HG03064 (cell line): ENCODE measurements around the gene OR52N1.

Experiments
- ATAC-seq: cut with Tn5 transposase; IDR thresholded peaks from one replicate; pipeline ENCODE4 v1.9.1; 2021; ENCODE audit warnings: low read depth; ENCODE audit not compliant: unreplicated experiment

Gene OR52N1

DNA sequence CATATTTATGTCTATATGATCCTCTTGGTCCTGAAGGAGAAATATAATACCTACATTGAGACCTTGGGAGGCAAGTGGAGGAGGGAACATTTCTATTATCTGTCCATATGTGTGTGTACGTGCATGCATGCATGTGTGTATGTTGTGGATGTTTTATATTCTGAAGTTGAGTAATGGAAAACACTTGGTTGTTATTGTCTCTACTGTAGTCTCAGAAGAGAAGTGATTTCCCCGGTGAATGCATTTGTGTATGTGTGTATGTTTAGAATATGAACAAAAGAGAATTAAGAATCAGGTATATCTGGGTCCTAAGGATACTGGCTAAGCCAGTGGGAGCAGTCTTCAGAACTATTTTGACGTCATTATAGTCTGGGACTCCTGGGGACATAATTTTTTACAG is at the start of gene OR52N1:
Gene OR52N1 (minus strand): TSS at position 101 of the 400 bp plus-strand sequence. CDS start 2,449 bp downstream, outside the sequence.
- ATAC-seq, result no peak

DNA sequence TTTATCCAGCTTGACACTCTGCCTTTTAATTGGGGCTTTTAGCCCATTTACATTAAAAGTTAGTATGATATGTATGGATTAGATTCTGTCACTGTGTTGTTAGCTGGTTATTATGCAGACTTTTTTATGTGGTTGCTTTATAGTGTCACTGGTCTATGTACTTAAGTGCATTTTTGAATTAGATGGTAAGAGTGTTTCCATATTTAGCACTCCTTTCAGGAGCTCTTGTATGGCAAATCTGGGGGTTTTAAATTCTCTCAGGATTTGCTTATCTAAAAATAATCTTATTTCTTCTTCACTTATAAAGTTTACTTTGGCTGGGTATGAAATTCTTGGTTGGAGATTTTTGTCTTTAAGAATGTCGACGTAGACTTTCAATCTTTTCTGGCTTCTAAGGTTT is 46.6 kb upstream of the OR52N1 start:
- ATAC-seq, result no peak

DNA sequence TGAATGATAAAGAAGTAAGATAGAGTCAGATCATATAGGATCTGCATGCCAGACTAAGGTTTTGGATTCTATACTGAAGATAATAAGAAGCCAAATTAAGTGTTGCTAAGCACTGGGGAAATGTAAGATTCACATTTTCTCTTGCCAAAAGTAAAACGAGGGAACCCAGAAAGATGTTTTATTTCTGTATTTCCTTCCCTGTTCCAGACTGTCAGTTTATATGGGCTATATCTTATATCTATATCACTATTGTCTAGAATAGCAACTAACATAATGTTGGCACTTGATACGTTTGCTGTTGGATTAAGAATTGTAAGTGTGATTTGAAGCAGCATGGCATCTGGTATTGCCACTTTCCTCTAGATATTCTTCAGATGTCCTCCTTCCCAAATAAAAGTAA is 42.4 kb upstream of the OR52N1 start:
- ATAC-seq, result no peak

DNA sequence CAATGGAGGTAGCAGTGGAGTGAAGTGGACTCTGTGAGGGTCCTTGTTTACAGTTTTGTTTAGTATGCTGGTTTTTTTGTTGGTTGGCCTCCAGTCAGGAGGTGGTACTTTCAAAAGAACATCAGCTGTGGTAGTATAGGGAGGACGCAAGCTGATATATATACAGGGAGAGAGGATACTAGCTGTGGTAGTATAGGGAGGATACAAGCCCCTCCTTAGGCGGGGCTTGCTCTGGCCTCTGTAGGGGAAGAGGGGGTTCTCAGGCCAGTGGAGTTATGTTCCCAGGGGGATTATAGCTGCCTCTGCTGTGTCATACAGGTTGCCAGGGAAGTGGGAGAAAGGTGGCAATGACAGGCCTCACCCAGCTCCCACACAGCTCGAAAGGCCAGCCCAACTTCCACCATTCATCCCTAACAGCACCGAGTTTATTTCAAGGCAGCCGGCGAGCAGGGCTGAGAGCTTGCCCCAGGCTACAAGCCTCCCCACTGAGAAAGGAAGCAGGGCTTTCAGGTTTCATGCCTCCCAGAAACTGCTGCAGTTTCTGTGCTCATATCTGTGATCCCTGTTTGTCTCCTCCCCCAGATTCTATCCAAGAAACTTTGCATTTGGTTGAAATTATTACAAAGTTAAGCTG is 40.2 kb upstream of the OR52N1 start:
- ATAC-seq, result no peak

DNA sequence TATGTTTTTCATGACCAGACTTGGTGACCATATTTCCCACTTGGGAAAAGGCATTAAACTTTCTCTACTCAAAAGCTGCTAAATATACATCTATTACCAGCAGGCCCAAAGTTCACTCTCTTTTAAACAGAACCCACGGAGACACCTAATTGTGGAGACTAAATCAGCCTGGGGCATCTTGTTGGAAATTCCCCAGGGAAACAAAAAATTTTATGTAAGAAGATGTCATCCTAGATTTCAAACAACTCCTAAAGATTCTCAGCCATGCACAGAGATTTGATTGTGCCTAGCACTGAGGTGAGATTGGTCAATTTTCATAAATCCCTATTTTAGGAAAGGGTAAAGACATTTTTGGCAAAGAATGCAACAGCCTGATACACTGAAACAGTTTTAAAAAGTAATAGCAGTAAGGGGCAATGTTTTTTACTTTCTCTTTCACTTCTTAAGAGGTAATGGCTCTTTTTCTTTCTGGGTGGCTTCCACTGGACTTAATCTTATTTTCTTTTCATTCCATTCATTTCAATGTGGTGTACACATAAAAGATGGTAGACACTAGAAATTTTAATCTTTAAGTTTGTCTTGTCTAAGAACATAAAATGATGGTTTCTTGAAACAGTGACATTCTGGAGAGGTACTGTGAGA is 27.3 kb upstream of the OR52N1 start:
- ATAC-seq, result peak; percentile 60

DNA sequence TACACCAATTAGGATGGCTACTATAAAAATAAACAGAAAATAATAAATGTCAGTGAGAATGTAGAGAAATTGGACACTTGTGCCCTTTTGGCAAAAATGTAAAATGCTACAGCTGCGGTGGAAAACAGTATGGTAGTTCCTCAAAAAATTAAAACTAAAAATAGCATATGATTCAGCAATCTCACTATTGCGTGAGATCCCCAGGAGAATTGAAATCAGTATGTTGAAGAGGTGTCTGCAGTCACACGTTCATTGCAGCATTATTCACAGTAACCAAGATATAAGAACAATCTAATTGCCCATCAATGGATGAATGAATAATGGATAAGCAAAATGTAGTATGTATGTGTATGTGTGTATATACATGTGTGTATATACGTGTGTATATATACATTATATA is 24.5 kb upstream of the OR52N1 start:
- ATAC-seq, result no peak

DNA sequence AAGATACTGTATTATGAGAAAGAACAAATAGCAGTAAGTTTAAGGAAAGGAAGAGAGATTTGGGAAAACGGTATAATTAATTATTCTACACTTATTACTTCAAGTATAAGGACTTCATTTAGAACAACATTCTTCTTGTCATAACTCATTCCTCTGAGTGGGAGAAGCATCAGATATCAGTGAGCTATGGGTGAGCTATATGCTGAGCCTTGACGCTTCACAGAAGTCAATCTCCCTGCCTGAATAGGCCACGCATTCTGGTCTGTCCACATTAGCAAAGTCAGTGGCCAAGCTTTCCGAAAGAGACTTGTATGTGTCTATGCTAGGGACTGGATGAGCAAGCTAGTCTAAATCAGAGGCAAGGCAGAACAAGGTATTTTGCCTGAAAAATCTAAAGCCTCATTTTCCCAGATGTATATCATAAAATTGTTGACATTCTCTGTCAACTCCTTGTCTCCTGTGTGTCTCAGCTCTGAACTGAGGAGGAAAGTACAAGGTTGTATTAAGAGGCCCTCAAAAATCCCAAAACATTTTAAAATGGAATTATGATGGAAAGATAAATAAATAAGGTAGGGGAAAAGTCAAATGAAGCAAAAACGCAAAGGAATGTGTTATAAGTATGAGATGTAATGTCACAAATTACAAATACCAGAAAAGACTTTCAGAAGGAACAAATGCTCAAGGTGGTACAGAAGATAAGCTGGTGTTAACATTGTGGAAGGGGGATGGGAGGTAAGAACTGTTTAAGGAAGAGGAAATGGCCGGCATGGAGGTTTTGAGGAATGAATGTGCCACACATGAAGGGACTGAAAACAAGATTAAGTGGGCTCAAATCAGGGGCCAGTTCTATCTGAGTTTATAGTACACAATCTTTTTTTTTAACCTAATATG is 19.1 kb upstream of the OR52N1 start:
- no peak for ATAC-seq

DNA sequence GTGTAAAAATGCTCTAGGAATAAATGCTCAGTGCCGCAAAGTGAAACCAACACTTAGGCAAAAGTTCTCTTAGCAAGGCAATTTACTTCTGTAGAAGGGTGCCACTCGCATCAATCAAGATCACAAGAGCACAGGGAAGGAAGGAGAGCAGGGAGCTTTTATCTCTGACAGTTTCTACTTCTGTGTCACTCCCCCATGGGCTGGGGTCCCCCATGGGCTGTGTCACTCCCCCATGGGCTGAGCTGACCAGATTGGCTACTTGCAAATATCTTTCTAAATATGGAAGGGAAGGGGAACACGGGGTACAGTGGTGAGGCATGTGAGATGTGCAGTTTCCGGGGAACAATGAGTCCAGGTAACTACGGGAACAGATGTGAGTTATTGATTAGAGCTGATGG is 18.1 kb upstream of the OR52N1 start:
- ATAC-seq, result peak; percentile 34

DNA sequence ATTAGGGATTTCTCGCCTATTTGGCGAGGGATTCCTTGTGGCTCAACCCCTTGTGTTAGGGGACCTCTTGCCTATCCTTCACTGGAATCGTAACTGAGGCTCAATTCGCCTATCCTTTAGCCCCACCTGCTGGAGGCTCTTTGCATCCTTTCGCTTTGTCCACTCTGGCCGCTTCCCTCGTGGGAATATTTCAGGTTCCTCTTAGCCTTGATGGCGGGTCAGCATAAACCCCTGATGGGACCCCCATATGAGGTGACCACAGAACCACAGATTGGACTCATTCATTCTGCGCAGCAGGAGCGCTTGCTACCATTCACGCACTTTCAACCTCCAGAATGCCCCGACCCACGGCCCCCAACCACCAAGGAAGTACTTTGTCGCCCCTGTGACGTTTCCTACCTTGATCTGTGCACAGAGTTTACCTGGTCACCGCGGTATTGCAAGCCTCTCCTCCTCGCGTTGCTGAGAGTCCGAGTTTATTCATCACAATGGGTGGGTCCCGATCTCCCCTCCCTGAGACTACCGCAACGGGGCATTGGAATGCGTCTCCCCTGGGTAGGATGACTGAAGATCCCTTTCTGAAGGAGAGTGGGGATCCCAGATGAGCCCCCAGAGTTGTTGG is 17.5 kb upstream of the OR52N1 start, which contains the start of gene OR52N2:
Gene OR52N2 (plus strand): TSS at position 425 of the 622 bp plus-strand sequence. CDS start 11,412 bp downstream, outside the sequence.
- peak; percentile 92 for ATAC-seq

DNA sequence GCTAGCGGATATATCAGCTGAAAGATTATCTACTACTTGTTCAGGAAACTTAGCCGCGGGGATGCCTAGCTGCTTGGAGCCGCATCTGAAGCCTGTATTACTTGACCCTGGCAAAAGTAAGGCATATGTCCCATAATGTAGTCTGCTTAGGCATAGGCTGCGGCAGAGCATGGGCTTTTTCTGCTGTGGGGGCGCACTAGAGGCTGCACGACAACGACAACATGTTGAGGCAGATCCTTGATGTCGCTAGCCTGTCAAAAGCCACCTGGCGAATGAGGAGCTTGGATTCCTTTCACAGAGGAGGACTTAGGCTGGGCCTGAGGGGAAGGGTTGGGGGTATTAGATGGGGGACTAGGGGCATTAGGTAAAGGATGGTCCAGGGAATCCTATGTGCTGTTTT is 16.5 kb upstream of the OR52N1 start:
- ATAC-seq, result no peak

DNA sequence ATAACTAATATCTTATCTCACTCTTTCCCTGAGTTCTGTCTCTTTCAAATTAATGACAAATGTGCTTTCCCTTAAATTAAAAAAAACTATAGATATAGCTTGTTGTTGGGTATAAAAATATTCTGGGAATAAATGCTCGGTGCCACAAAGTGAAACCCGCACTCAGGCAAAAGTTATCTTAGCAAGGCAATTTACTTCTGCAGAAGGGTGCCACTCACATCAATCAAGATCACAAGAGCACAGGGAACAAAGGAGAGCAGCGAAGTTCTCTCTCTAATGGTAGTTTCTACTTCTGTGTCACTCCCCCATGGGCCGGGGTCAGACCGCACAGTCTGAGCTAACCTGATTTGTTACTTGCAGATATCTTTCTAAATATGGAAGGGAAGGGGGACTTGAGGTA is 12.9 kb upstream of the OR52N1 start:
- ATAC-seq, result no peak

DNA sequence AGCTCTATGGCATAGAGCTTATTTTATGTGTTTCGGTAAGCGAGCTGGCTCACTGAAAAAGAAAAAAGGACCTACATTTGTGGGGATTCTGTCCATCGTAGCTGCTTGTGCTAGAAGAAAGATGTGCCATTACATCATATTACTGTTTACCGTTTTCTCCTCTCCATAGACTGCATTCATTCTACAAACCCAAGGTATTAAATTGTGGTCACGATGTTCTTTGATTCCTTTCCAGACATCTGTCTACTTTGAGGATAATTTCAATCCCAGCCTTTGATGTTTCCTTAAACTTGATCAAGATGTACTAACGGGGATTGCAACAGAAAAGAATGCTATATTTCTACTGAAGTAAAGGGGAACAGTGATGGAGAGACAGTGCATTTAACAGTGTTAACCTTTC is 5.5 kb upstream of the OR52N1 start:
- ATAC-seq, result no peak

DNA sequence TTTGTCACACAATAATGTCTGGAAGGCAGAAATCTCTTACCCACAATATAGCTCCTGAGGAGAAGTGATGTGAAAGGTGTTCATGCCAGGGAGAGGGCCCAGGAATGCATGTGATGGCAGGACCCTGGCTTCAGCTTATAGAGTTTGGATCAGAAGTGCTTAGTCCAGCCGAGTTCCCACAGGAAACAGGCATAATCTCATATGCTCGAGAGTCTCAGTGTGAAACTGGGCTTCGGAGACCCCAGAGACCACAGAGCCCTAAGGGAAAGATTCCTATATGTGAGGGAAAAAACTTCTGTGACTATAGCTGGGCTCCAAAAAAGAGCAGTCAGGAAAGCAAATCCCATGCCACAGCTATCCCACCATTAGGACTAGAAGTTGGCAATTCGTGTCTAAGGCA is 7.8 kb downstream of the OR52N1 start, which contains the start of gene OR52N5:
Gene OR52N5 (minus strand): TSS at position 101 of the 400 bp plus-strand sequence. CDS start 4,721 bp downstream, outside the sequence.
- no peak for ATAC-seq

DNA sequence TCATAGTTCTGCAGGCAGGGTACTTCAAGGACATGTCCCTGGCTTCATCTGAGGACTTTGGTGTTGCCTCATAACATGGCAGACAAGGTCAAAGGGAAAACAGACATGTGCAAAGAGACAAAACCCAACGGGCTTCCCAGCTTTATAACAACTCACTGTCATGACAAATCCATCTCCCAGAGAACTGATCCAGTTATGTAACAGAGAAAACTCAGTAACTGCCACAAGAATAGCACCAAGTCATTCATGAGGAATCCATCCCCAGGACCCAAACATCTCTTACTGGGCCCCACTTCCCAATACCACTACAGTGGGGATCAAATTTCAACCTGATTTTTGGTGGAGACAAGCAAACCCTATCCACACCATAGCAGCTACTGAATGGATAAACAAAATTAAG is 24.0 kb downstream of the OR52N1 start:
- no peak for ATAC-seq

DNA sequence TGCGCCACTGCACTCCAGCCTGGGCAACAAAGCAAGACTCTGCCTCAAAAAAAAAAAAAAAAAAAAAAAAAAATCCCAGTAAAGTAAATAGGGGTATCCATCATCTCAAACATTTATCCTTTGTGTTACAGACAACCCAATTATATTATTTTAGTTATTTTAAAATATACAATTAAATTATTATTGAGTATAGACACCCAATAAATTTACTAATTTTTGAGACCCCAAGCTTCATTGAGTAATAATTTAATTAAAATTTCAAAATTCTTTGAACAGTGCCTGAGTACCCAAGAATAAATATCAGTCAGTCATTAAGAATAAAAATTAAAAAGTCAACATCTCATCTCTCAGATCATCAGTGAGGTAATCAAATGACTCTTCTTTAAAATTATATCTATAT is 37.1 kb downstream of the OR52N1 start, which contains the start of gene OR52N4:
Gene OR52N4 (plus strand): TSS at position 301 of the 400 bp plus-strand sequence. CDS start 498 bp downstream, outside the sequence.
- ATAC-seq, result no peak

DNA sequence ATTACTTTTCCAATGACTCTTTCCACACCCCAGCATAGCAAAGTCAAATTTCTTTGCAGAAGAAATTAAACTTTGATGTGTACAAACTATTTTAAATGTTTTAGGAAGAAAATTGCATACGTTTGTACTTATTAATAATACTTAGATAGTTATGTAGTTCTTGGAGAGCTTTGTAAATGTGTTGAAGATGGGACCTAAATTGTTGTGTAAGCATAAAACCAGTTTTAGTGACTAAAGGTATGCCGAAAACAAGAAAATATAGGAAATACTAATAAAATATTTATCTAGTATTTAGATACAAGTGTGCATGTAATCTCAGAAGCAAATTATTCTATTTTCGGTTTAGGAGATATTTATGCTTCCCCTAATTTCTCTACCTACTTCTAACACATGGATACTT is 41.2 kb downstream of the OR52N1 start:
- no peak for ATAC-seq

DNA sequence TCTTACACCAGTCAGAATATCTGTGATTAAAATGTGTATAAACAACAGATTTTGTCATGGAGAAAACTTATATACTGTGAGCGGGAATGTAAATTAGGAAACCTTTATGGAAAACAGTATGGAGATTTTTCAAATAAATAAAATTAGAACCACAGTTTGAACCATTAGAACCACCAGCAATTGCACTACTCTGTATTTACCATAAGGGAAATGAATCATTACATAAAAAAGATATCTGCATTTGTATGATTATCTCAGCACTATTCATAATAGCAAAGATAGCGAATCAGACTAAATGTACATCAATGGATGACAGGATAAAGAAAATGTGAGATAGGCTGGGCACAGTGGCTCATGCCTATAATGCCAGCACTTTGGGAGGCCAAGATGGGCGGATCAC is 44.5 kb downstream of the OR52N1 start:
- no peak for ATAC-seq

DNA sequence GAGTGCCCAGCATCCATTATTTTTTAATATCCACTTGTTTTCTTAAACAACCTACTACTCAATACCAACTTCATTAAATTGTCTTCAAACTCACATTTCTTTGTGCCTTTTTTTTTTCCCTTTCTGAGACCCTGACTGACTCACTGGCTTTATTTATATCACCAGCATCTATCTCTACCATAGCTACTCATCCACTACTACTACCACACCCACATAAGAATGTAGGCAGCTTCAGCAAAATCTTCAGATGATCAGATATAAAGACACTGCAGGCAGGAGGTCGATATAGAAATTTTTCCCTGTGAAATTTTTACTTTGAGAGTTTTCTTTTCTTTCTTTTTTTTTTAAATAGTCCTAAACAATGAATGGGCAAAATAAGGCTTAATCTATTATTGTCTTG is 52.6 kb downstream of the OR52N1 start:
- ATAC-seq, result no peak

DNA sequence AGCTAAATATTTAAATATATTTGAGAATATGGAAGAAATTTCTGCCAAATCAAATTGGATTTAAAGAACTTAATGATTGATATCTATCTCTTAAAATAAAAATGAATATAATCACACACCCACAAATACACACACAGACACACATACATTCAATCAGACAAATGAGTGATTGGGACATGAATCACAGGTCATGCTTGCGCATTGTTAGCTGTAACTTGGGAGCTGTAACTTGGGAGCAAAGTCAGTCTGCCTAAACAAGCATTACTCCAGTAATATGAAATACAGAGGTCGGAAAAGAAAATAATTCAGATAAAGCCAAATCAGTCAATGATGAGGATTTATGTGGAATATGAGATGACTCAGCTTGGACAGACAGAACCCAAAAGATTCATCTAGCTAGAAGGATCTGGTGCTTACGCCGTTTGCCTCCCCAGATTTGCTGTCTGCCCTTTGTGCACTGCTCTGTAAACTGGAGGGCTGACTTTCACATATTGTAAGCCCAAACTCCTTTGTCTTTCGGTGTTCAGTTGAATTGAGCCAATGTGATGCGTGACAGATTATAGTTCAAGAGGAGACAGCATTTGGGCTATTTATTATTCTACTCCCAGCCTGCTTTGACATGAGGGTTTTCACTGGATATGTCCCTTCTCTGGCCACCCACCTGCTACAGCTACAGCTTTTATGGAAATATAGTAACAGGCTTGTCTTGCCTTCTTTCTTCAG is 53.2 kb downstream of the OR52N1 start:
- no peak for ATAC-seq

DNA sequence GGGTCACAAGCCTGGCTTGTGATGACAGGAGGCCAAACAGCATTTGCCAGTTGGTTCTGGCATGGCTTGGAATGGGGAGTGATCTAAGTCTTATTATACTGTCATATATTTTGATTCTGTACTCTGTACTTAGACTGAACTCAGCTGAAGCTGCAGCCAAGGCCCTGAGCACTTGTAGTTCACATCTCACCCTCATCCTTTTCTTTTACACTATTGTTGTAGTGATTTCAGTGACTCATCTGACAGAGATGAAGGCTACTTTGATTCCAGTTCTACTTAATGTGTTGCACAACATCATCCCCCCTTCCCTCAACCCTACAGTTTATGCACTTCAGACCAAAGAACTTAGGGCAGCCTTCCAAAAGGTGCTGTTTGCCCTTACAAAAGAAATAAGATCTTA is 54.0 kb downstream of the OR52N1 start:
- ATAC-seq, result no peak
